ENCODE results near the gene ARSB.
A peak's percentile ranks its signal among the peaks of the same experiment; 100 is the strongest.
"Not testable (repeated sequence)": the region's sequence is repeated elsewhere in the genome, so short reads cannot be mapped to it uniquely, and the experiment has no call there.

ARSB gene

GRCh38 chr5:78930721-78931120 lies 54.4 kb downstream of the ARSB start:
- peak in 1 of 3 donors; percentile 5 for DNase-seq

DNA sequence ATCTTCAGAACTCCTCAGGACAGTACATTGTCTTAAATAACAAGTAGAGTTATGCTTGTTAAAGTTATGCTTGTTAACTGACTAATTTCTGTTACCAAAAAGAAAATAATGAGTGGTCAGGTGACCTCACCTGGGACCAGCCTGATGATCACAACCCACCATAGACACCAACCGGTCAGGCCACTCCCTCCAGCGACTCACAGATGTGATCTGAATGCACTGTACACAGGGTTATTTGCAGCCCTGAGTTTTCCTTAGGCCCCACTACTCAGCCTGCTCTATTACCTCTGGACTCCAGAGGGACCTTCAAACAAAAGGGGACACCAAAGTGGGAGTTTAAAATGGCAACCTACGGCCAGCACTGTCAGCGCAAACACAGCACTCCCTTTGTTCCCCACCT lies 55.3 kb downstream of the ARSB start:
- DNase-seq, result peak in 1 of 3 donors; percentile 10

DNA sequence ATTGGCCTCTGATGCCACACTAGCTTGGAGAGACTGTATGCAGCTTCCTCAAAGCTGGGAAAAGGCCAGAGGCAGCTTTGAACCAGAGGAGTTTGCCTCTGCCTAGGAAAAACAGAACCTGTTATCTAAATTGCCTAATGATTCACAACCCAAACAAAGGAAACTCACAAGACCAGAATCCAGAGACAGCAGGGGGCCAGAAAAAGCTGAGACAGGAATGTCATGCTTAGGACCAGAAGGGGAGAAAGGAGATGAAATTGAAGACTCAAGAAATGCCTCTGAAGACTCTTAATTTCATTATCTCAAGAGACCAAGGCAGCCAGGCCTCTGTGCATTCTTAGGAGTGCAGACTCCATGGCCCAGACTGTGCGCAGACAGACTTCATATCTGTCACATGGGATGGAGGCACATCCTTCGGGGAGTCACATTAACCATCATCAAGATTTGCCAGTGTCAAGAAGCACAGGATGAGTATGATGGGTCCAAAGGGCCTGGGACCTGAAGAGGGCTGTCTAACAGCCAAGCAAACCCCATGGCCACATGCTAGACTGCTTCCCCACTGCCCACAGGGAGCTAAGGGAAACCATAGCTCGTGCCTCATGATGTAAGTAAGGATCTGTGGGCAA lies 57.3 kb downstream of the ARSB start:
- peak in 2 of 3 donors; percentile 6 to 18 for DNase-seq

DNA sequence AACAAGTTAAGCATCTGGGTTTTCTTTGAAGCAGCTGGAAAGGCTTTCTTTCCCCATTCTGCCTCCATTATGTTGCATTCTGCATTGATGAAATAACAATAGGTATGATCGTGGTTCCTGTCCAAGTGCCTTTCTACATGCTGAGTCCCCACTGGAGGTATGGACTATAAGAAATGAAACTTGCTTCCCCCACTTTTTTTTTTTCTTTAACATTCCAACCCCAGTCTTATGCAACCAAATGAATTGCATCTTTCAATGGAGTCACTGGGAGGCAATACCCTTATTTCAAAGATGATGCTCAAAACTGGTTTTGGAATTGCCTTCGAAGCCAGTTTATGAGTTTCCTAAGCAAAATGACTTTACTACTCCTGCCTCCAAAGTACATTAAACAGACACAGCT lies 58.9 kb downstream of the ARSB start:
- no peak for DNase-seq

- no peak for DNase-seq
Observed at GRCh38 chr5:78925129-78925876, 59.8 kb downstream of the ARSB start.

GRCh38 chr5:78923622-78923970 lies 61.5 kb downstream of the ARSB start:
- DNase-seq, result no peak

DNA sequence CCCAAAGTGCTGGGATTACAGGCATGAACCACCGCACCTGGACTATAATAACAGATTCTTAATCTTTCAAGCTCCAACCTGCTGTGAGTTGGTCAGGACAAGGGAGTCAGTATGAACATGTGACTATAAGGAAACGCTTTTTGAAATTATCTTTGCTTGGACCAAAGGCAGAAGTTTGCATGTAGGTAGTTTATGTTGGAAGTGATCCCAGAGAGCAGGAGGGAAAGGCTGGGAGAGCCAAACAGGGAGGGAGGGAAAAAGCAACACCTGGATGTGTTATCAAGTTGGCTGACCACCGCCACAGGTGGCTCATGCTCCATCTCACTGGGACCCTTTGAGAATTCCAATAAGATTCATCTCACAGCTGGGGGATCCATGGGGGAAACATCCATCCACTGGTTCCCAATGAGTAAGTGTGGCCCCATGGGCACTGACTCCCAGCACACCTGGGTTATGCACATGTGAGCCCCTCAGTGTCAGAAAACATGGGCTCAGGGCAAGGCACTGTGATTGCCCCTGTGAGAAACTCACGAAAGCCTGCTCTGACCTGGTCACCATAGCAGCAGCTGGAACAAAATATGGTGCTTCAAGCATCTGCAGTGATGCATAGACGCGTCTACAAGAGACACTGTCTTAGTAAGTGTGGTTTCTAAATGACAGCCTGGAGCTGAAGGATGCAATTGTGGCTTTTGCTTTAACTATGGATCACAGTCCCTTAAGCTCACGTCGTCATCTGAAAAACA lies 62.1 kb downstream of the ARSB start:
- DNase-seq, result no peak

DNA sequence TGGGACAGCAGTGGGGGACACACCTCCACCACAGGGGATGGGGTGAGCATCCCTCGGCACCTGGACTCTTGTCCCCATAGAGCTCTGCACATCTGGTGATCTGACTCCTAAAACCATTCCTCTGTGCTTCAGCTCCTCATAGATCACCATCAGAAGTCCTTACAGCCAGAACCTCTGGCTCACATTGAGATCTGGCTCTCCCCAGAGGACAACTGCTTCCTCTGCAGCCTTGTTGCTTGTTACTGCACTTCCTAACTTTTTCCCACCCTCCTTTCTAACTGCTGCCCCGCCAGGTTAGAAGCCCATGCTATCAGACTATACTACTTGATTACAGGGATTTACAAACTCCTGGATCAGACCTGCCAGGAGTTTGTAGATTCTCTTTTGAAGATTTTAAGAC lies 64.5 kb downstream of the ARSB start:
- peak in 1 of 3 donors; percentile 7 for DNase-seq

GRCh38 chr5:78919796-78920195 lies 65.3 kb downstream of the ARSB start:
- no peak for DNase-seq

DNA sequence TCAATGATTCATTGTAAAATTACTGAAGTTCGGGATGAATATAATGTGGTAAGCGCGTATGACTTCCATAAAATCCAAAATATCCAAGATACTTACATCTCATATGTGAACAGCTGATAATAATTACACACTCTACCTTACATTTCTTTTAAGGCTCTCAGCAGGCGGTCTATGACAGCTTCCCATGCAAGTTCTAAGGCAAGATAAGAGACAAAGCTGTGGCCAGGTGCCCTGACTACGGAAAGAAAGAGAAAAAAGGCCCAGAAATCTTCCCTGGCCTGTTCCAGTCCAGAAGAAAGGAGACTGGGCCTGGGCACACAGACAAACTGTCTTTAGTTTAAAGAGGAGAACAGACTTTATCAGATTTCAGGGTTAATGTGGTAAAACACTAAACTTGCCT lies 69.1 kb downstream of the ARSB start:
- no peak for DNase-seq

DNA sequence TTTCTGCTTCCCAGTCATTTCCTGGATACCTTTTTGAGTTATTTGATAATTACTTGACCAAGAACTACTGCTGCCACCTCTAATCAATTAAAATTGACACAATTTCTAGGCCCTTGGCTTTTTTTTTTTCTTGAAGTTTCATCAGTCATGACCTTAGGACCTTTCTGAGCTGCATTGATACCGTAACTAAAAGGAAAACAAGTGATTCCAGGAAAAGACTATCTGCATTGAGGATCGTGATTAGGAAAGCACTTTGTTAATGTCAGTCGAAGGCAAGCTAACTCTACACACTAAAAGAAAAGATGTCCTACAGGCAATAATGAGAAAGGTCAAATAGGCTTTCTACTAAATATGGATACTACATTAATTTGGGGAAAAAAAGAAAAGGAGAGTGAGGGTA lies 69.9 kb downstream of the ARSB start:
- no peak for DNase-seq

DNA sequence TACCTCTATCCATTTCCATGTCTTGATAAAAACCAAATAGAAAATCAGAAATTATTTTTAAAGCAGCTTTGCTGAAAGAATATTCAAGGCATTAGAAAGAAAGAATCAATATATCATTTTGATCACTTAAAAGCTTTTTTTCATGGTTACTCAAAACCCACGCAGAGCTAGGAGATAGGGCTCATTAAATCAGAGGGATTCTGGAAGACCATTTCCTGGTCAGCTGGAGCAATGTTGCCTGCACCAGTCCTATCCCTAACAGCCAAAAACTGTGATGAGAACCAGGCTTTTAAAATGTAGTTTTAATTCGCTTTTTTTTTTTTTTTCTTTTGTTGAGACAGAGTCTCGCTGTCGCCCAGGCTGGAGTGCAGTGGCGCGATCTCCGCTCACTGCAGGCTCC lies 72.3 kb downstream of the ARSB start:
- DNase-seq, result no peak

- no peak for DNase-seq
Observed at GRCh38 chr5:78912085-78912771, 72.9 kb downstream of the ARSB start.

GRCh38 chr5:78909224-78909983 lies 75.7 kb downstream of the ARSB start:
- DNase-seq, result not testable (repeated sequence)

DNA sequence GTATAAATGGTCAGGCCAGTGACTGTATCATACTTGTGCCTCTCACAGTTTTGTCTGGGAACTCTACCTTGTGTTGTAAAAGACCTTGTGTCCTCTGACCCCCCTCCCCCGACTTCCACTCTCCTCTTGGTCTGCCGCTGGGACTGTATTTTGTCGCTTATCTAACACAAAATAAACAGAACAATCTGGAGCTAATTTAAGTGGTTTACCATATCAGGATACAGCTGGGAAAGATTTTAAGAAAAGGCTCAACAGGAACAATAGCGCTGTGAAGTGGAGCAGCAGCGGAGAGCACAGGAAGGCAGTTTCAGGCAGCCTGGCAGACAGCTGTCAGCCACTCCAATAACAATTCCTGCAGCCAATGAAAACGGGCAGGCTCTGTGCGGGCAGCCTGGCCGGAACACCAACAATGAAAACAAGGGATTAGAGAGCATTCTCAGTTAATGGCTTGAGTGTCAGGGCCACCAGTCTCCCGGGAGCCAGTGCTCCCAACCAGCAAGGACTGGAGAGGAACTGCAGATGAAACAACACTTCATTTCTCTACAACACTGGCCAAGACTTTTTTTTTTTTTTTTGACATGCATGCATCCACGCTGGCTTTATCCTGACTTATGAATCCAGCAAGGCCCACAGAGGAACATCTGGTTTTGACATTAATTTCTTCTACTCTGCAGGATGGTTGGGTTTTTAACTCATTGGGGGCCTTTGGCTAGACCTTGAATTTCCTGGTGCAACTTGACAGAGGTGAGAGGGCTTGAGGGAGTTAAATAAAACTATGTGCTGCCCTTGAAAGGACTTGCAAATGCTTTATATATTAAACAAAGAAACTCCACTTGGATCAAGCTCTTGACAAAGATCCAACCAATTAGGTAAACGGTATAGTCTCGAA lies 76.7 kb downstream of the ARSB start:
- DNase-seq, result peak in 1 of 3 donors; percentile 13

DNA sequence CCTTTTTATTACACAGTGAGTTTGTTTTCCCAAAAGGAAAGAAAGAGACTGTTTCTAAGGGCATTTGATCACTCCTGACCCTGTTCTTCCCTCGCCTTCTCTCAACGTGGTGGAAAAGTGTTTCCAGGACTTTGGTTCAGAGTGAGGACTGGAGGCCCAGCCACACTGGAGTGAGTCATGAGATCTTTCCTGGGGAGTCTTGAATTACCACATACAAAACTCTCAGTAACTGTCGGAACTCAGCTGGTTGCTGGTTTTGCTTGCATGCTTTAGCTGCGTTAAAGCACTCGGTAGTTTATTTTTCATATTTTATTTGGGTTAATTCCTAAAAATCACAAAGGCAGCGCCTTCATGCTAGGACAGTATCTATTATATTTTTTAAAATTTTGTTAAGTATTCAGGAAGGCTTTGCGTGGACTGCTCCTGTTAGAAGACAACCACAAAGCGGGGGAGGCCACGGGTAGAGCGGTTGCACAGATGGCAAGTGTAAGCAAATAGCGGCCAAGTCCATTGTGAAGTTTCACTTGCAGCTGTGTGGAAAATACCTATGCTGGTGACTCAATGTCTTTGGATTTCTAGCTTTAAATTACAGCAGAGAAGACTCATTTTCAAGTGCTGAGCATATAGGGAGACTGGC lies 77.7 kb downstream of the ARSB start:
- DNase-seq, result peak; percentile 84 to 89 (median 88)

GRCh38 chr5:78905084-78905938 lies 79.8 kb downstream of the ARSB start:
- peak; percentile 64 to 78 (median 70) for DNase-seq

DNA sequence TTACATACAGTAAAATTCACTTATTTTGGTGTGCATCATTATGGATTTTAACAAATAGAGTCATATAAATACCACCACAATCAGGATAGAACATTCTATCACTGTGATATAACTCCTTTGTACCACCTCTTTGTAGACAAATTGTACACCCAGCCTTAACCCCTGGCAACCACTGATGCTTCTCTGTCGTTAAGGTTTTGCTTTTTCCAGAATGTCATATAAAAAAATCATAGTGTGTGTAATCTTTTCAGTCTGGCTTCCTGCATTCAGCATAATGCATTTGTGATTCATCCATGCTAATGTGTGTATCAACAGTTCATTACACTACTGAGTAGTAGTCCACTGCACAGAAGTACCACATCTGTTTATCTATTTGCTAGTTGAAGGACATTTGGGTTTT lies 81.2 kb downstream of the ARSB start:
- DNase-seq, result peak in 1 of 3 donors; percentile 24

- DNase-seq, result no peak
Observed at GRCh38 chr5:78903353-78903752, 81.8 kb downstream of the ARSB start.

DNA sequence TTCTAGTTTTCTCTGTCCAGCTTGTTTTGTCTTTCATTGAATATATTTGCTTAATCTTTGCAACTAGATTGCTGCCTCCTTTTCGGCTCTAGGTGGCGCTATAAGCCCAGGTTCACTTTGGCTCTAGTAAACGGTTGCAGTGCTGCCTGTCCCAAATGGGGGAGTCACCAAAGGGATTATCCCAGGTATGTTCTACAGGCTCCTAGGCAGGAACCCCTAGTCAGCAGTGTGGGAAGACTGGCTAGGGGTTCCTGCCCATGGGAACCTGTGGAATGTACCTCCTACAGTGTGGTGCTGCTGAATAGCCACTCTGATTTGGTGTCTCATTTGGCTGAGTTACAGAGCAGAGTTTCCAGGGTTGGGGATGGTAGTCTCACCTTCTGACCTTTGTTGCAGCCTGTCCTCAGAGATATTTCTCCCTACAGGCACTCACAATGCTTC lies 85.2 kb downstream of the ARSB start:
- DNase-seq, result peak; percentile 61 to 80 (median 73)
